ENCODE measurements around the gene OFD1. TPM values are rescaled to one million over a fixed set of nuclear protein-coding genes. Genes with fewer than 3 reads are reported as not detected.

The OFD1 gene
- total and polyA plus RNA-seq, 2 experiments from 2014 or later: 23.5 TPM

GRCh38 chrX:13780868-13781427 lies 46.4 kb downstream of the OFD1 start:
- 58% methylated on average over 7 of the region's 7 CpGs for WGBS (ENCODE audit: low lambda C conversion rate, missing lambda C conversion rate)
- H3K9me3 ChIP-seq (ENCODE audit: low read depth): no peaks in the 10 kb centered on the region
- H3K27me3 ChIP-seq: no peaks in the 10 kb centered on the region
- H4K20me1 ChIP-seq (ENCODE audit: insufficient read depth, poor library complexity, severe bottlenecking): no peaks in the 10 kb centered on the region
- H3K4me1 ChIP-seq (ENCODE audit: insufficient read depth): no peaks in the 10 kb centered on the region
- TF ChIP-seq CTCF (IDR thresholded peaks at IDR 0.05; ENCODE audit: poor library complexity) (no peak), EZH2 (IDR thresholded peaks at IDR 0.05; ENCODE audit: borderline replicate concordance) (no peak), EZH2phosphoT487 (IDR thresholded peaks at IDR 0.05; ENCODE audit: low read depth, severe bottlenecking, unreplicated experiment) (no peak)
- no peak for DNase-seq (ENCODE audit: low spot score)
- H3K4me3 ChIP-seq: no peak overlapping the region
- H3K27ac ChIP-seq: no peak overlapping the region
- H3K4me2 ChIP-seq: no peak overlapping the region
- no peaks in the 10 kb centered on the region for H3K79me2 ChIP-seq
- H3K36me3 ChIP-seq (replicated peaks; ENCODE audit: insufficient read depth, low read depth): peaks cover 1% of the 10 kb centered on the region
- no peak overlapping the region for H2AFZ ChIP-seq
- no peaks in the 10 kb centered on the region for H3K9me2 ChIP-seq (replicated peaks; ENCODE audit: insufficient read depth)

GRCh38 chrX:13786048-13786447 lies 51.5 kb downstream of the OFD1 start:
- no peaks in the 10 kb centered on the region for H3K4me1 ChIP-seq (ENCODE audit: insufficient read depth)
- TF ChIP-seq EZH2phosphoT487 (IDR thresholded peaks at IDR 0.05; ENCODE audit: low read depth, severe bottlenecking, unreplicated experiment): no peak
- TF ChIP-seq CTCF (IDR thresholded peaks at IDR 0.05; ENCODE audit: poor library complexity): no peak
- TF ChIP-seq EZH2 (IDR thresholded peaks at IDR 0.05; ENCODE audit: borderline replicate concordance): no peak
- no peak for DNase-seq (ENCODE audit: low spot score)
- H3K9me2 ChIP-seq (replicated peaks; ENCODE audit: insufficient read depth): no peaks in the 10 kb centered on the region
- H3K27ac ChIP-seq: no peak overlapping the region
- H3K9me3 ChIP-seq (ENCODE audit: low read depth): no peaks in the 10 kb centered on the region
- H3K27me3 ChIP-seq: no peaks in the 10 kb centered on the region
- no peaks in the 10 kb centered on the region for H4K20me1 ChIP-seq (ENCODE audit: insufficient read depth, poor library complexity, severe bottlenecking)
- 55% methylated on average over 8 of the region's 8 CpGs for WGBS (ENCODE audit: low lambda C conversion rate, missing lambda C conversion rate)
- no peaks in the 10 kb centered on the region for H3K79me2 ChIP-seq
- H3K4me2 ChIP-seq: no peak overlapping the region
- no peaks in the 10 kb centered on the region for H3K36me3 ChIP-seq (replicated peaks; ENCODE audit: insufficient read depth, low read depth)
- H3K4me3 ChIP-seq: no peak overlapping the region
- H2AFZ ChIP-seq: no peak overlapping the region

- no peak overlapping the region for H3K4me2 ChIP-seq
- no peaks in the 10 kb centered on the region for H3K79me2 ChIP-seq
- H3K36me3 ChIP-seq (replicated peaks; ENCODE audit: insufficient read depth, low read depth): no peaks in the 10 kb centered on the region
- no peaks in the 10 kb centered on the region for H3K4me1 ChIP-seq (ENCODE audit: insufficient read depth)
- no peak overlapping the region for H3K27ac ChIP-seq
- no peaks in the 10 kb centered on the region for H4K20me1 ChIP-seq (ENCODE audit: insufficient read depth, poor library complexity, severe bottlenecking)
- H3K4me3 ChIP-seq: no peak overlapping the region
- no peaks in the 10 kb centered on the region for H3K9me3 ChIP-seq (ENCODE audit: low read depth)
- DNase-seq (ENCODE audit: low spot score): no peak
- no peaks in the 10 kb centered on the region for H3K9me2 ChIP-seq (replicated peaks; ENCODE audit: insufficient read depth)
- H3K27me3 ChIP-seq: no peaks in the 10 kb centered on the region
- 63% methylated on average over 6 of the region's 6 CpGs for WGBS (ENCODE audit: low lambda C conversion rate, missing lambda C conversion rate)
- TF ChIP-seq EZH2phosphoT487 (IDR thresholded peaks at IDR 0.05; ENCODE audit: low read depth, severe bottlenecking, unreplicated experiment) (no peak), CTCF (IDR thresholded peaks at IDR 0.05; ENCODE audit: poor library complexity) (no peak), EZH2 (IDR thresholded peaks at IDR 0.05; ENCODE audit: borderline replicate concordance) (no peak)
- H2AFZ ChIP-seq: no peak overlapping the region
Observed at GRCh38 chrX:13790206-13791131, 55.9 kb downstream of the OFD1 start.

Data from hepatocyte (in vitro differentiated cells).